Suprapubic skin (tissue), 3 donors: ENCODE measurements around the gene PLB1.

ENCODE experiments used
- CTCF ChIP-seq, 2 donors: fragments of 200-600 bp in 1 of 2; fragments of 450-650 bp in 1 of 2; sonication (generic) in 1 of 2; IDR thresholded peaks; one replicate each; pipeline ENCODE4 v1.5.1; 2016 to 2019; ENCODE audit warnings: antibody characterized with exemption in 2 of 2, mild to moderate bottlenecking in 1 of 2, moderate library complexity in 1 of 2
- POLR2AphosphoS5 ChIP-seq, 3 donors: sonication (generic); formaldehyde crosslinking; IDR thresholded peaks; one replicate each; pipeline ENCODE4 v1.6.1; 2017; ENCODE audit warnings: antibody characterized with exemption in 3 of 3

GRCh38 chr2:28488858-28489575, 6.8 kb upstream of the PLB1 start:
- no peak for TF ChIP-seq CTCF (IDR thresholded peaks at IDR 0.05)
- no peak for TF ChIP-seq POLR2AphosphoS5 (IDR thresholded peaks at IDR 0.05)
